Stimulated activated CD8-positive, alpha-beta memory T cell treated with anti-CD3 and anti-CD28 coated beads, Interleukin-15, amount 100 ng/mL, for 24 hours (primary cell): ENCODE results near the gene FRMPD1.
"Not testable (repeated sequence)": the region's sequence is repeated elsewhere in the genome, so short reads cannot be mapped to it uniquely, and the experiment has no call there.

ENCODE experiments used
- DNase-seq: peaks from one replicate; pipeline ENCODE4 v3.0.0-alpha.2; 2020; ENCODE audit warnings: low read depth

Gene FRMPD1

DNA sequence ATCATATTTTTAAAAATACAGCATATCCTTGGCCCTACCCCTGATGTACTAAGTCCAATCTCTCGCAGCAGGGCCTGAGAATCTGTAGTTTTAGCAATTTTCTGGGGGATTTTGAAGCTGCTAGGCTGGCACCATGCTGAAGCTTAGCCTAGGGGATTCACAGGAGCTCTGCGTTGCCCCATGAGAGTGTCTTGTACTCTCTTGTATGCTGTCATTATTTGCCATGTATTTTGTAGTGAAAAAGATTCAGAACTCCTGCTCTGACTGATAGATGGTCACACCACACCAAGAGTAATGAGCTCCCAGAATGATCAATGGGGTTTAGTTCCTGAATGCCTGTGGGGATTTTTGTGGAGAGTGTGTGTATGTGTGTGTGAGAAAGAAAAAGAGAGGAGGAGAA lies 82.2 kb downstream of the FRMPD1 start:
- DNase-seq = no peak

DNA sequence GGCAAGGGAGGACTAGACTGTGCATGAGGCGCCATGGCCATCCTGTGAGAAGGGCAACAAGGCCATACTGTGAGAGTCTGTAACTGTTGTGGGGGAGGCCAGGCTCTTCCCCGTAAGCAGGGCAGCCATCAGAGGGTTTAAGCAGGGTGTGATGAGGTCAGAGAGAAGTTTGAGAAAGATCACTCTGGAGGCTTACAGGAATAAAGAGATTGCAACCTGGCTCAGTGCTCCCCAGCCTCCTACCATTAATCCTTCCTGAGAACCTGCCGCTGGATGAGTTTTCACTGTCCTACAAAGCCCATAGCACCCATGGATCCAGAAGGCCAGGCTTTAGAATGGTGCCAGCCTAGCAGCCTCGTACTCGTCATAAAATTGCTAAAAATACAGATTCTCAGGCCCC lies 88.5 kb downstream of the FRMPD1 start:
- DNase-seq = no peak

DNA sequence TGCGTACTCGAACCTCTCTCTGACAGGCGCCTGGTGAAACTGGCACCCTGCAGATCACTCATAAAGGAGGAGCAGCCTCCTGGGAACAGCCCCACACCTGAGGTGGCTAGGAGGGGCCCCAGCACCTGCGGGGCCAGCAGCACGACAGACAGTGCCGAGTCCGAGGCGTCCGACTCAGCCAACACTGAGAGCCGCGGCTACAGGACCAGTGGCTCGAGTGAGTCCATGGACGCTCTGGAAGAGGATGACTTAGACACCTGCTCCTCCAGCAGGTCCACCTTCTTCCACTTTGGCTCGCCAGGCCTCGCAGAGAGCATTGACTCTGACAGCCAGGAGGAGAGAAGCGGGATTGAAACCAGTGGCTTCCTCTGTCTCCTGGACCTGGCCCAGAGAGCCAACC lies 89.4 kb downstream of the FRMPD1 start:
- DNase-seq = no peak

DNA sequence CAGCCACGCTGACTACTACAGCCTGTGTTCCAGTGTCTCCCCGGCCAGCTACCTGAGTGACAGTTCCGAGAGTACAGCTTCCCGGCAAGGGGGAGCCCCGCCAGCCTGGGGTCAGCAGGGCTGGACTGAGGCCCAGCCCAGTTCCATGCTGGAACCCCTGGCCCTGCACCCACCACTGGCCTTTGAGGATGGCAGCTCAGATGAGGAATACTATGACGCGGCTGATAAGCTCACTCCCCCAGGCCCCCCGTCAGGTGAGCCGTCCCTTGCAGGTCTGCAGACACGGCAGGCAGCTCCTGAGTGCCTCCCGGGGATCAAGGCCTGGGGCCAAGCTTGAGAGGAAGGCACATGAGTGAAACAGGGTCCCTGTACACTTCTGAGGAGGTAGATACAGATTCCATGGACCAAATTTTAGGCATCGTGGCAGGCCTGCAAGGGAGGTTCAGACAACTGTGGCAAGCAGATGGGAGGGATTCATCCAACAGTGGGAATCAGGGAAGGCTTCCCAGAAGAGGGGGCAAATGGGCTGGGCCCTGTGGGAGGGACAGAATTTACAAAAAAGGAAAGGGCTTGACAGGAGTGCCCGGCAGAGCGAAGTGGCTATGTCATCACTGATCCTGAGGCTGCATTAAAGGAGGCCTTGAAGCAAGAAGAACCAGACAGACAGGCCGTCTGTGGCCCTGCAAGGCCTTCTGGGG lies 90.0 kb downstream of the FRMPD1 start:
- DNase-seq = no peak

DNA sequence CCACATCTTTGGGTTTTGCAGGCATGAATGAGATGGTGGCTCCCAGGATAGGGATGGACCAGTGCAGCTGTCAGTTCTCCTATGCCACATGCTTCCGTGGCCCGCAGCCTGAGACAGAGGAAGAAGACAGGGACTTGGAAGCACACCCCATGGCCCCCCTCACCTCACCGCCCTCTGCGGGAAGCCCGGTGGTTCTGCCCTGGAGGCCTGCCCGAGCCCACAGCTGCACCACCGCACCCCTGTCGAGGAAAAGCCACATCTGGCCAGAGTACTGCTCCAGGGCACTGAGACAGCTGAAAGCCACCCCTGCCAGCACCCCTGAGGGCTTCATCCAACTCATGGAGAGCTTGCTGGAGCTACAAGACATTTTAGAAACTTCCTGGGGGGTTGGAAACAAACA lies 95.2 kb downstream of the FRMPD1 start:
- no peak for DNase-seq

DNA sequence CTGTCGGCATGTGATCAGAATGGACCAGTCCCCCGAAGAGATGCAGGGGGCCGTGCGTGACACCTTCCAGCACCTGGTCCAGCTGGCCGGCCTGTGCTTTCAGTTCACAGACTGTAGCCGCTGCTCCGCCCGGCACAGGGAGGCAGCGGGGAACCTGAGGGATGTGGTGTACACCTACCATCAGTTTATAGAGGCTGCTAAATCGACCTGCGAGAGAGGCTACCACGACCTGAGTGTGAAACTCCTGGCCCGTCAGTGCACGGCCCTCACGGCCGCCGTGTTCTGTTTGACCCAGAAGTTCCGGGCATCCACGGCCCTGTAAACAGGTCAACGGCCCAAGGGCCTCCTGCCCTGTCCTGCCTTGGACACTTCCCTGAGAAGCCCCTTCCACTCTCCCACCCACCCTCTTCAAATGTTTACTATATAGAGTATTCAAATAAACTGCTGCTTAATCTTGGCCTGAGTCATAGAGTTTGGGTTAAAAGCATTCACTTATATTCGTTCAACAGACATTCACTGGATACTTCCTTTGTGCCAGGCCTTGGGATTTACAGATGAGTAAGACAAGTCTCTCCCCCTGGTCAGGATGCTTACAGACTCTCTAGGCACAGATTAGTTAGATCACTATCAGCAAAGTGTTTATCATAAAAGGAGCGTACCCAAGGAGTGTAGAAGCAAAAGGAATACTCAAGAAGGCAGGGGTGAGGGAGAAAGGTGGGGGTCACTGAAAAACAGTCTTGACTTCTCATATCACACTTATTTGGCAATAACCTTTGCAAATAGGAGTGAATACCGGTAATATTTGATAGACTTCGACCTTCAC lies 95.9 kb downstream of the FRMPD1 start:
- DNase-seq = no peak

DNA sequence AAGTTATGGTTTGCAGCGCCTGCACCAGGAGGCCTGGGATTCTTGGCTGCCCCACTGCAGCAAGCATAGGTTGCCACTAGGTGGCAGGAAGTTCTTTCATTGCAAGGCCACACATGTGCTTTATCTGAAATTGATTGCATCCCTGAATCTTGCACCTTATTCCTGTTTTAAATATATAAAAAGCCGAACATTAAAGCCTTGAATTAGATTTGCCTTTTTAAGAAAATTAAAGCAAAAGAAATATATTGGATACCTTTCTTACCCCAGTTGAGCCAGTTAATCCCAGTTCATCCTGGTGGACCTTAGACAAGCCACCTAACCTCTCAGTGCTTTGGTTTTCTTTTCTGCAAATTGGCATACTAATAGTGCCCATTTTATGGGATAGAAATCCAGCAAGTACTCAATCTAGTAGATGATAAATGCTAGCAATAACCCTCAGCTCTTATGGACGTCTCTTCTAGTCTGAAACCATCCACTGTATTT lies 96.6 kb downstream of the FRMPD1 start:
- peak; percentile 2 for DNase-seq

DNA sequence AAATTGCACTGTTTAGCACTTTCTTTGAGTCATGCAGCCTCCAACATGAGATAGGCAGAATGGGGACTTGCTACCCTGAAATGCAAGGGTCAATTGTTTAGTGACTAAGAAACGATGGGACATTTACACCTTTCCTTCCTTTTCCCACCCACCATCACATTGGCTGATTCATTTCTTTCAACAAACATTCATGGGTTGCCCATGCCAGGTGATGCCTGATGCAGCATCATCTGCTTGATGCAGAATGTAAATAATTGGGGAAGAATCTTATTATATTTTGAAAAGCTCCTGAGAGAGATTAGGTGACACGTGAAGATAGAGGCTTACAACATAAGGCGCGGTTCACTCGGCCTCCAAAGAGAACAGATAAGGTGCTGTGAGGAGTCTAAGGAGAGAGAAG lies 98.4 kb downstream of the FRMPD1 start:
- DNase-seq = no peak

DNA sequence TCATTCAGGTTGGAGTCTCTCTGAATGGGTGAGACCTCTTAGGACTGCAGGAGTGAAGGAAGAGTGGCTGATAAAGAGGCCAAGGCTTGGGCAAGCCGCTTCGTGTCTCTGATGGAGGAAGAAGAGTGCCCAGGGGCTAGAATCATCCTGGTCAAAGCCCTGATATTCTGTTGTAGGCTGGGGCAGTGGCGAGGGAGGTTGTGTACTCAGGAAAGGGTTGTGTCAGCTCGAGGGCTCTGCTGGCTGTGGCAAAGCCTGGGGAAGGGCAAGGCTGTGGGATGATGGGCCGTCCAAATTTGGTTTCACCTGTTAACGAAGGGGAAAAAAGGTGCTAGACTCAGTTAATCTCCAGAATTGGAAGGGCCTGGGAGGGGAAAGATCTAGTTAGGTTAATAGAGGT lies 100.4 kb downstream of the FRMPD1 start:
- no peak for DNase-seq

DNA sequence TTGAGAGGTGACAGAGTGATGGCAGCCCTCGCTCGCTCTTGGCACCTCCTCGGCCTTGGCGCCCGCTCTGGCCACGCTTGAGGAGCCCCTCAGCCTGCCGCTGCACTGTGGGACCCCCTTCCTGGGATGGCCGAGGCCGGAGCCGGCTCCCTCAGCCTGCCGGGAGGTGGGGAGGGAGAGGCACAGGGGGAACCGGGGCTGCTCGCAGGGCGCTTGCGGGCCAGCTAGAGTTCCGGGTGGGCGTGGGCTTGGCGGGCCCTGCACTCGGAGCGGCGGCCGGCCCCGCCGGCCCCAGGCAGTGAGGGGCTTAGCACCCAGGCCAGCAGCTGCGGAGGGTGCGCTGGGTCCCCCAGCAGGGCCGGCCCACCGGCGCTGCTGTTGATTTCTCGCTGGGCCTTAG lies 101.0 kb downstream of the FRMPD1 start:
- not testable (repeated sequence) for DNase-seq

DNA sequence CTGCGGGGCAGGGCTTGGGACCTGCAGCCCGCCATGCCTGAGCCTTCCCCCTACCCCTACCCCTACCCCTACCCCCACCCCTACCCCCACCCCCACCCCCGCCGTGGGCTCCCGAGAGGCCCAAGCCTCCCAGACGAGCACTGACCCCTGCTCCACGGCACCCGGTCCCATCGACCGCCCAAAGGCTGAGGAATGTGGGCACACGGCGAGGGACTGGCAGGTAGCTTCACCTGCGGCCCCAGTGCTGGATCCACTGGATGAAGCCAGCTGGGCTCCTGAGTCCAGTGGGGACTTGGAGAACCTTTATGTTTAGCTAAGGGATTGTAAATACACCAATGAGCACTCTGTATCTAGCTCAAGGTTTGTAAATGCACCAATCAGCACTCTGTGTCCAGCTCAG lies 101.4 kb downstream of the FRMPD1 start:
- DNase-seq = not testable (repeated sequence)

DNA sequence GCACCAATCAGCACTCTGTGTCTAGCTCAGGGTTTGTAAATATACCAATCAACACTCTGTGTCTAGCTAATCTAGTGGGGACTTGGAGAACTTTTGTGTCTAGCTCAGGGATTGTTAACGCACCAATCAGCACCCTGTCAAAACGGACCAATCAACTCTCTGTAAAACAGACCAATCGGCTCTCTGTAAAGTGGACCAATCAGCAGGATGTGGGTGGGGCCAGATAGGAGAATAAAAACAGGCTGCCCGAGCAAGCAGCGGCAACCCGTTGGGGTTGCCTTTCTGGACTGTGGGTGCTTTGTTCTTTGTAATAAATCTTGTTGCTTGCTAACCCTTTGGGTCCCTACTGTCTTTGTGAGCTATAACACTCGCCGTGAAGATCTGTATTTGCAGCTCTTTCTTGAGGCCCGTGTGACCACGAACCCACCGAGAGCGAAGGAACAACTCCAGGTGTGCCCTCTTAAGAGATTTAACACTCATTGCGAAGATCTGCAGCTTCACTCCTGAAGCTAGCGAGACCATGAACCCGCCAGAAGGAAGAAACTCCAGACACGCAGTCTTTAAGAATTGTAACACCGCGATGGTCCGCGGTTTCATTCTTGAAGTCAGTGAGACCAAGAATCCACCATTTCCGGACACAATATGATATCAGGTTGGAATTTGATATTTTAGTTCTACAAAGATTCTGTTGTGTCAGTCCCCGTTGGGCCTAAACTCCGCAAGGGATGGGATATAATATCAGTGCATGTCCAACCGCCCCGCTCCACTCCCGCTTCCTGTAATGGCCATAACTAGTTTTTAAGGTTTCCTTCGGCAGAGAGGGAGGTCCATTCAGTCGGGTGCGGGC lies 102.1 kb downstream of the FRMPD1 start:
- DNase-seq = no peak

DNA sequence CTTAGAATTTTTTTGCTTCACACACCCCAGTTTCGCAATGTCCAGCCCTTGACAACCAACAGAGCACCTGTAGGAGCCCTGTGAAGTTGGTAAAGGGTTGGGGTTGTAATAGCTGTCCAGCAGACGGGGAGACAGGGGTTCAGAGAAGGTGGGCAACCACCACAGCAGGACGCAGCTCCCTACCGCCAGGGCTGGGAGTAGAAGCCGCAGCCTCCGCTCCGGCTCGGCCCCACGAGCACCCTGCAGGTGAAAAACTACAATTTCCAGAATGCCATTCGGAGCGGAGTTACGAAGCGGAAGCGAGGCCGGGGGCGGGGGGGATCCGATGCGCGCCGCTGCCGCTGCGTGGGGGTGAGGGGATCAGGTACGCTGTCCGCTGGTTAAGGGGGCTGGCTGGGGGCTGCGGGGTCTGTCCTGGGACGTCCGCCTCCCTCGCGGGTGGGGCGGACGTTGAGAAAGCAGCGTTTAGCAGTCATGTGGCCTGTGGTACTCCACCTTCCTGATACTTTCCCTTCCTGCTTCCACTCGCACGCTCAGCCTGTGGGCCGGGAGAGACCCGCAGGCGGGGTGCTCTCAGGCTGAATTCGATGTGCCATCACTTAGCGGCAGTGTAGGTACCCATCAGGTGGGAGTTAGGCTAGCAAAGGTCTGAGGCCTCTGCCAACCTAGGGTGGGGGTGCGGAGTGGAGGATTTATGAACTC lies 102.9 kb downstream of the FRMPD1 start, which contains the start of gene TRMT10B:
Gene TRMT10B, plus strand, starts transcription at position 317 of the 702 bp plus-strand sequence. CDS start 8,127 bp downstream, outside the sequence.
- DNase-seq = peak; percentile 49

DNA sequence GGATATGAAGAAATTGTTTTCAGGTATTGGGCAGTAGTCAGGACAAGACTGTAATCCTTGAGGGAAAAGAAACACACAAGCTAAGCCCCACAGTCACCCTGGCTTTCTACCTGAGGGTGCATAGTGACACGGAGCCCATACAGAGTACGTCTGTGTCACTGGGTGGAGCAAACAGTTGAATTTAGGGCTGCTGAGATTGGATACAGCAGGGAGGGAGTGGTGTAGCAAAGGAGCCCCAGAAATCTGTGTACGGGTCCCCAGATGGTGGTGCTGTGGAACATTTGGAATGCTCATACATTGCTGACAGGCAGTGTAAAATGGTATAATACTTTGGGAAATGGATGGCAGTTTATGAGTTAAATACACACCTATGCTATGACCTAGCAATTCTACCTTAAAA lies 108.0 kb downstream of the FRMPD1 start:
- DNase-seq = no peak

DNA sequence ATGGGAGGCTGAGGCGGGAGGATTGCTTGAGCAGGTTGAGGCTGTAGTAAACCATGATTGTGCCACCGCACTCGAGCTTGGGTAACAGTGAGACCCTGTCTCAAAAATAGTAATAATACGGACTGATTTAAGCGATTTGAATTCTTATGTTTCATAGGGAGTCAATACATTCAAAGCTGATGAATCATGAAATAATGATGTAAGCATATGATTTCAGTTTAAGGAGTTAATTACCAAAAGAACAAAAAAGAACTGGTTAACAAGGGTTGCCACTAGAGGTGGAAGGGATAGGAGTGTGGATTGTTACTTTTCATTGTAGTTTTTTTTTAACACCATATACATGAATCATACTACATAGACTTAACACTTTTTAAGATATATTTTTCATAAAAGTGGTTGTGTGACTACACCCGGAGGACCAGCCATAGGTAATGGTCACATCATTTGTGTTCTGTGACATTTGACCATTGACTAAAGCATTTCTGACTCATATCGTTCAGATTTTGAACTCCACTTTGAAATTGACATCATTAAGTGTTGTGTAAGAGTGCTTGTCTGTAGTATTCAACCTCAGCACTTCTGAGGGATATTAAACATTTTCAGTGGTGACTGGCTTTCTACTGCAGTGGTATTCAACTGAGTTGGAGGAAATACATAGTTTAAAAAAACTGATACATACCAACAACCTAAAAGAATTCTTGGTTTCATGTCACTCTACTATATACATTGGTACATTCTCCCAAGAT lies 109.8 kb downstream of the FRMPD1 start:
- no peak for DNase-seq

DNA sequence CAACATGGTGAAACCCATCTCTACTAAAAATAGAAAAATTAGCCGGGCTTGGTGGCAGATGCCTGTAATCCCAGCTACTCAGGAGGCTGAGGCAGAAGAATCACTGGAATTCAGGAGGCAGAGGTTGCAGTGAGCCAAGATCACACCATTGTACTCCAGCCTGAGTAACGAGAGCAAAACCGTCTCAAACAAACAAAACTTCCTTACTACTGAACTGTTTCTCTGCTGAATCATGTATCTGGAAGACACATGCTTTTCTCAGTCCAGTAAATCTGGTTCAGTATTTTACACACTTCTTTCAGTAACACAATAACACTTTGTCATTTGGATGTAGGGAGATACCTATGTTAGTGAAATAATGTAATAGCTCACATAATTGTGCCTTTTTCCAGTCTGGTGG lies 110.8 kb downstream of the FRMPD1 start:
- DNase-seq = no peak

DNA sequence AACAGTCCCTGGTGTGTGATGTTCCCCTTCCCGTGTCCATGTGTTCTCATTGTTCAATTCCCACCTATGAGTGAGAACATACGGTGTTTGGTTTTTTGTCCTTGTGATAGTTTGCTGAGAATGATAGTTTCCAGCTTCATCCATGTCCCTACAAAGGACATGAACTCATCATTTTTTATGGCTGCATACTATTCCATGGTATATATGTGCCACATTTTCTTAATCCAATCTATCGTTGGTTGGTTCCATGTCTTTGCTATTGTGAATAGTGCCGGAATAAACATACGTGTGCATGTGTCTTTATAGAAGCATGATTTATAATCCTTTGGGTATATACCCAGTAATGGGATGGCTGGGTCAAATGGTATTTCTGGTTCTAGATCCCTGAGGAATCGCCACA lies 114.5 kb downstream of the FRMPD1 start:
- DNase-seq = not testable (repeated sequence)

DNA sequence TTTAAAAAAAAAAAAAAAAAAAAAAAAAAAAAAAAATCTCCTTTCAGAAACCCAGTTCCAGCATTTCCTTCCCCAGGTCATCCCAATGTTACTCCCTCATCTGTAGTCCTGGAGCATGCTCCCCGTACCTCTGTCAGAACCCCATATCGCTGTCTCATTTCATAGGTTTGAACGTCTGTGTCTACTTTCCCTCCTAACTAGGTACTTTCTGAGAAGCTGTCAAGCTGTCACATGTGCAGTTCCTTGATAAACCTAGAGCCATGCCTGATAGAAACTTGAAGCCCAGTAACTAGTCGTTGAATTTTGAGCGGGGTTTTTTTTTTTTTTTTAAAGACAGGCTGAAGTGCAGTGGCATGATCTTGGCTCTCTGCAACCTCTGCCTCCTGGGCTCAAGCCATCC lies 118.6 kb downstream of the FRMPD1 start:
- DNase-seq = no peak

DNA sequence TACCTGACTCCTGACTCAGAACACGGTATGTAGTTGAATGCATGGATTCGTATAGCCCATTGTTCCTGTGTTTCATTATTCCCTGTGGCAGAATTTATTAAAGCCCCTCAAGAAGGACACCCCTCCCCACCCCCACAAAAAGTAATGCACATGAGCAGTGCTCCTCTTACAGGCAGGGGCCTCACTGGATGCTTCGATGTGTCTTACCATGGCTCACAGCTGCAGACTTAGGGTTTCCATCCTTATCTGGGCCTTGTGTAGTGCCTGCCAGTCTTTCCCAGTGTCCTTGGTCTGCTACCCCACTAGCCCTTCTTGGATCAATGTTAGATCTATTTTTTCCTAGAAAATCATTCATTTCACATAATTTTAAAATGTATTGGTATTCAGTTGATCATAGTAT lies 119.2 kb downstream of the FRMPD1 start:
- DNase-seq = no peak

DNA sequence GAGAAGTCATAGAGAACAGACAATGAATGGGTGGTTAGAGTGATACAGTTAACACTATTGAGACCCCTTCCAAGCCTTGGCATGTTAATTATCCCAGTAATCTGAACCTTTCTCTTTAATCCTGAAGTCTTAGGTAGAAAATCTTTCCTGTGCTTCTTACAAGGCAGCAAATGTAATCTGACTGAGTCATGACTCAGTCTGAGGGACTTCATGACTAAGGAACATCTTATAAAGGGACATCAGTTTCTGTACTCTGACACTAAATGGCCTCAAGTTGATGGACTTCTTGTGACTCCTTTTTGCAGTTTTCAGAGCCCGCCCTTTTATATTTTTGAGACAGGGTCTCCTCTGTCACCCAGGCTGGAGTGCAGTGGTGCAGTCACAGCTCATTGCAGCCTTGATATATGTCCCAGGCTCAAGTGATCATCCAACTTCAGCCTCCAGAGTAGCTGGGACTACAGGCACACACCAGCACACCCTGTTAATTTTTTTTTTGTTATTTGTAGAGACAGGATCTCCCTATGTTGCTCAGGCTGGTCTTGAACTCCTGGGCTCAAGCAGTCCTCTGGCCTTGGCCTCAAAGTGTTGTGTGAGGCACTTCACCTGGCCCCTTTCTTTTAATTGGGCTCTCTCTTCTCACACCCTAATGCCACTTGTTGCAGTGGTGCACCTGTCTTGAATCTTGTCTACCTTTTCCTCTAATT lies 124.6 kb downstream of the FRMPD1 start:
- no peak for DNase-seq
